ENCODE measurements around the gene ARL4A. TPM values are rescaled to one million over a fixed set of nuclear protein-coding genes. Genes with fewer than 3 reads are reported as not detected.

The ARL4A gene
- 53.6 and 103 TPM in 2 replicates for total RNA-seq

GRCh38 chr7:12686891-12687717, at the start of gene ARL4A:
Gene ARL4A, plus strand, starts transcription at chr7:12687633. Its CDS starts 622 bp downstream, at chr7:12688255.

Other genes starting within 250 kb of the ARL4A start
- gene SCIN, start 116.9 kb upstream of the ARL4A start, total RNA-seq, result 0.13 and 0.49 TPM in 2 replicates

Measured in bladder microvascular endothelial cell (primary cell).